ENCODE measurements around the gene HES4. TPM values are rescaled to one million over a fixed set of nuclear protein-coding genes. Genes with fewer than 3 reads are reported as not detected.

The HES4 gene
- total and polyA plus RNA-seq, 2 donors (not counting 1 experiment from before 2014, with no cell fraction given), result 0.49 to 2.0 TPM

DNA sequence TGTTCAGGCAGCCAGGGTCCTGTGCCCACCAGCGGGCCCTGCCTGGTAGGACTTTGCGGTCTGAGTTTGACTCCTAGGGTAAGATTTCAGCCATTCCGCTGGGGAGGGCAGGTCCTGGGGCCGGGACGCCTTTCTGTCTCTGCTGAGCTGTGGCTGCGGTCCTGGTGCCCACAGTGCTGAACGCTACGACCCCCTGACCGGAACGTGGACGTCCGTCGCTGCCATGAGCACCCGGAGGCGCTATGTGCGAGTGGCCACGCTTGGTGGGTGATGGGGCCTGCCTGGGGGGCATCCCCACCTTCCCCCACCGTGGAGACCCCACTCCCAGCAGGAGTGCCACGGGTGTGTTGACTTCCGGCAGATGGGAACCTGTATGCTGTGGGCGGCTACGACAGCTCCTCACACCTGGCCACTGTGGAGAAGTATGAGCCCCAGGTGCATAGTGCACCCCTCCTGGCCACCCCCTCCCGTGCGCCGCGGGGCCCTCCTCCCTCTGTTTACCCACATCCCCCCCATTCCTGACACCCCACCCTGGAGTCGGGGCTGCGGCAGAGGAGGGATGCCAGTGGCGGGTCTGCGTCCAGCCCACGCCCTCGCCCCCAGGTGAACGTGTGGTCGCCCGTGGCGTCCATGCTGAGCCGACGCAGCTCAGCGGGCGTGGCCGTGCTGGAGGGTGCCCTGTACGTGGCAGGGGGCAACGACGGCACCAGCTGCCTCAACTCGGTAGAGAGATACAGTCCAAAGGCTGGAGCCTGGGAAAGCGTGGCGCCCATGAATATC is 36.0 kb downstream of the HES4 start:
- Histone ChIP-seq H3K36me3 (ENCODE audit: control insufficient read depth, insufficient read depth, low read length) (peaks cover 10% of the 10 kb centered on the region), H3K9me3 (ENCODE audit: control insufficient read depth, insufficient read depth, low read depth, low read length) (no peaks in the 10 kb centered on the region), H3K4me2 (ENCODE audit: extremely low read depth, insufficient read depth, low read length) (no peak overlapping the region), H3K27me3 (ENCODE audit: control insufficient read depth, insufficient read depth, low read length) (no peaks in the 10 kb centered on the region), H3K4me3 (replicated peaks in 1 of 4; ENCODE audit: control extremely low read depth in 1 of 4, insufficient read depth in 1 of 4, low read depth in 3 of 4, low read length in 4 of 4) (no peak overlapping the region), H4K20me1 (ENCODE audit: control insufficient read depth, extremely low read depth, insufficient read depth, low read length) (no peaks in the 10 kb centered on the region), H3K79me2 (ENCODE audit: control insufficient read depth, insufficient read depth, low read length) (peaks cover 3% of the 10 kb centered on the region), H3K4me1 (ENCODE audit: control insufficient read depth, extremely low read depth, insufficient read depth, low read length) (peaks cover 8% of the 10 kb centered on the region), H2AFZ (ENCODE audit: low read length) (no peak overlapping the region), H3K9ac (ENCODE audit: insufficient read depth, low read length) (no peak overlapping the region), H3K27ac (ENCODE audit: insufficient read depth, low read length) (no peak overlapping the region)
- TF ChIP-seq, protein P1, sequence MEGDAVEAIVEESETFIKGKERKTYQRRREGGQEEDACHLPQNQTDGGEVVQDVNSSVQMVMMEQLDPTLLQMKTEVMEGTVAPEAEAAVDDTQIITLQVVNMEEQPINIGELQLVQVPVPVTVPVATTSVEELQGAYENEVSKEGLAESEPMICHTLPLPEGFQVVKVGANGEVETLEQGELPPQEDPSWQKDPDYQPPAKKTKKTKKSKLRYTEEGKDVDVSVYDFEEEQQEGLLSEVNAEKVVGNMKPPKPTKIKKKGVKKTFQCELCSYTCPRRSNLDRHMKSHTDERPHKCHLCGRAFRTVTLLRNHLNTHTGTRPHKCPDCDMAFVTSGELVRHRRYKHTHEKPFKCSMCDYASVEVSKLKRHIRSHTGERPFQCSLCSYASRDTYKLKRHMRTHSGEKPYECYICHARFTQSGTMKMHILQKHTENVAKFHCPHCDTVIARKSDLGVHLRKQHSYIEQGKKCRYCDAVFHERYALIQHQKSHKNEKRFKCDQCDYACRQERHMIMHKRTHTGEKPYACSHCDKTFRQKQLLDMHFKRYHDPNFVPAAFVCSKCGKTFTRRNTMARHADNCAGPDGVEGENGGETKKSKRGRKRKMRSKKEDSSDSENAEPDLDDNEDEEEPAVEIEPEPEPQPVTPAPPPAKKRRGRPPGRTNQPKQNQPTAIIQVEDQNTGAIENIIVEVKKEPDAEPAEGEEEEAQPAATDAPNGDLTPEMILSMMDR (conservative IDR thresholded peaks at IDR 0.05 in 1 of 2, IDR thresholded peaks at IDR 0.05 in 1 of 2; ENCODE audit: low read depth in 1 of 2, low read length in 2 of 2), result no peak
- no peak for TF ChIP-seq EZH2 (IDR thresholded peaks at IDR 0.05; ENCODE audit: low read length, missing control alignments)
- DNase-seq (ENCODE audit: low read depth in 2 of 2), result no peak

DNA sequence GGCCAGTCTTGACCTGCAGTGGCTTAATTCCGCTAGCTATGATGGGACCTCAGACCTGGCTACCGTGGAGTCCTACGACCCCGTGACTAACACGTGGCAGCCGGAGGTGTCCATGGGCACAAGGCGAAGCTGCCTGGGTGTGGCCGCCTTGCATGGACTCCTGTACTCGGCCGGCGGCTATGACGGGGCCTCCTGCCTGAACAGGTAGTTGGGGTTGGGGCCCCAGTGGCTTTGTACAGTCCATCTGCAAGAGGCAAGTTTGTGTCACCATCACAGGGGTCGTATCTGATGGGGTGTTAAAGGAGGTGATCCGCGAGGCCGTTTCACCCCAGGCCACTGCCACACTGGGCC is 36.6 kb downstream of the HES4 start:
- Histone ChIP-seq H3K9me3 (ENCODE audit: control insufficient read depth, insufficient read depth, low read depth, low read length) (no peaks in the 10 kb centered on the region), H3K36me3 (ENCODE audit: control insufficient read depth, insufficient read depth, low read length) (peaks cover 10% of the 10 kb centered on the region), H3K4me3 (replicated peaks in 1 of 4; ENCODE audit: control extremely low read depth in 1 of 4, insufficient read depth in 1 of 4, low read depth in 3 of 4, low read length in 4 of 4) (no peak overlapping the region), H4K20me1 (ENCODE audit: control insufficient read depth, extremely low read depth, insufficient read depth, low read length) (no peaks in the 10 kb centered on the region), H3K4me2 (ENCODE audit: extremely low read depth, insufficient read depth, low read length) (no peak overlapping the region), H3K79me2 (ENCODE audit: control insufficient read depth, insufficient read depth, low read length) (peaks cover 10% of the 10 kb centered on the region), H3K27ac (ENCODE audit: insufficient read depth, low read length) (no peak overlapping the region), H2AFZ (ENCODE audit: low read length) (no peak overlapping the region), H3K9ac (ENCODE audit: insufficient read depth, low read length) (no peak overlapping the region), H3K4me1 (ENCODE audit: control insufficient read depth, extremely low read depth, insufficient read depth, low read length) (peaks cover 8% of the 10 kb centered on the region), H3K27me3 (ENCODE audit: control insufficient read depth, insufficient read depth, low read length) (no peaks in the 10 kb centered on the region)
- TF ChIP-seq EZH2 (IDR thresholded peaks at IDR 0.05; ENCODE audit: low read length, missing control alignments), result no peak
- DNase-seq (ENCODE audit: low read depth in 2 of 2), result no peak

DNA sequence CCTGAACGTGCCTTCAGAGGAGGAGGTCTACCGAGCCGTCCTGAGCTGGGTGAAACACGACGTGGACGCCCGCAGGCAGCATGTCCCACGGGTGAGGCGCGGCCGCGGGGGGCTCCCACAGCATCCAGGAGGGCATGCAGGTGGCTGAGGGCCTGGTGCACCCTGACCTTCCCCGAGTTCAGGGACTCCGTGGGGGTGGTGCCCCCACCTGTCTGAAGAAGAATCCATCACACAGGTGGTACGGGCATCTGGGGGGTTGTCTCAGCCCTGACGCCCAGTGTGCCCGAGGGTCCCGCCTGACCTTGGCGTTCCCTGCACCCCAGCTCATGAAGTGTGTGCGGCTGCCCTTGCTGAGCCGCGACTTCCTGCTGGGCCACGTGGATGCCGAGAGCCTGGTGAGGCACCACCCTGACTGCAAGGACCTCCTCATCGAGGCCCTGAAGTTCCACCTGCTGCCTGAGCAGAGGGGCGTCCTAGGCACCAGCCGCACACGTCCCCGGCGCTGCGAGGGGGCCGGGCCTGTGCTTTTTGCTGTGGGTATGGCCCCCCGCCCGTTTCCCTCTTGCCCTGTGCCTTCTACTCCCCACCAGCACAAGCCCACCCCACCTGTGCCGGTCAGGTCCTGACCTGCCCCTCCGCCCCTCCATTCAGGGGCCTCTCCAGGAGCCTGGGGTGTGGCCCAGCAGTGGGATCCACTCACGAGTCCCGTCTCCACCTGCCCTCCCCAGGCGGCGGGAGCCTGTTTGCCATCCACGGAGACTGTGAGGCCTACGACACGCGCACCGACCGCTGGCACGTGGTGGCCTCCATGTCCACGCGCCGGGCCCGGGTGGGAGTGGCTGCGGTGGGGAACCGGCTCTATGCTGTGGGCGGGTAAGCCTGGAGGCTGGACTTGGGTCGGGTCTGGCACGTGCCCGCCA is 37.3 kb downstream of the HES4 start:
- no peak overlapping the region for H3K9ac ChIP-seq (ENCODE audit: insufficient read depth, low read length)
- H4K20me1 ChIP-seq (ENCODE audit: control insufficient read depth, extremely low read depth, insufficient read depth, low read length), result no peaks in the 10 kb centered on the region
- H3K9me3 ChIP-seq (ENCODE audit: control insufficient read depth, insufficient read depth, low read depth, low read length), result no peaks in the 10 kb centered on the region
- H2AFZ ChIP-seq (ENCODE audit: low read length), result no peak overlapping the region
- H3K4me3 ChIP-seq (replicated peaks in 1 of 4; ENCODE audit: control extremely low read depth in 1 of 4, insufficient read depth in 1 of 4, low read depth in 3 of 4, low read length in 4 of 4), result no peak overlapping the region
- peaks cover 10% of the 10 kb centered on the region for H3K4me1 ChIP-seq (ENCODE audit: control insufficient read depth, extremely low read depth, insufficient read depth, low read length)
- H3K27me3 ChIP-seq (ENCODE audit: control insufficient read depth, insufficient read depth, low read length), result no peaks in the 10 kb centered on the region
- TF ChIP-seq, protein P1 (conservative IDR thresholded peaks at IDR 0.05 in 1 of 2, IDR thresholded peaks at IDR 0.05 in 1 of 2; ENCODE audit: low read depth in 1 of 2, low read length in 2 of 2), result no peak
- TF ChIP-seq EZH2 (IDR thresholded peaks at IDR 0.05; ENCODE audit: low read length, missing control alignments), result no peak
- H3K27ac ChIP-seq (ENCODE audit: insufficient read depth, low read length), result no peak overlapping the region
- peaks cover 10% of the 10 kb centered on the region for H3K36me3 ChIP-seq (ENCODE audit: control insufficient read depth, insufficient read depth, low read length)
- H3K79me2 ChIP-seq (ENCODE audit: control insufficient read depth, insufficient read depth, low read length), result peaks cover 14% of the 10 kb centered on the region
- DNase-seq (ENCODE audit: low read depth in 2 of 2), result no peak
- H3K4me2 ChIP-seq (ENCODE audit: extremely low read depth, insufficient read depth, low read length), result no peak overlapping the region

Data from fibroblast of lung (primary cell).